Body of pancreas (tissue), 4 donors: ENCODE data around the gene CDK1.

Experiments used
- CTCF ChIP-seq, 7 experiments: fragments of 450-650 bp in 4 of 7; fragments of 200-600 bp in 3 of 7; sonication (generic) in 3 of 7; IDR thresholded peaks; one replicate each; pipeline ENCODE4 v1.5.1; 2016 to 2019; ENCODE audit warnings: antibody characterized with exemption in 7 of 7
- POLR2A ChIP-seq, 3 donors: fragments of 450-650 bp; IDR thresholded peaks; one replicate each; pipeline ENCODE4 v1.6.1; 2016; ENCODE audit warnings: antibody characterized with exemption in 3 of 3, mild to moderate bottlenecking in 2 of 3

- TF ChIP-seq CTCF (IDR thresholded peaks at IDR 0.05), result no peak
- no peak for TF ChIP-seq POLR2A (IDR thresholded peaks at IDR 0.05)
Observed at GRCh38 chr10:60835049-60835448, 56.8 kb downstream of the CDK1 start.
